Measurements from ENCODE around the gene KRT1. TPM values are rescaled to one million over a fixed set of nuclear protein-coding genes. Genes with fewer than 3 reads are reported as not detected.
"Not testable (repeated sequence)": the region's sequence is repeated elsewhere in the genome, so short reads cannot be mapped to it uniquely, and the experiment has no call there.

Gene KRT1
- total RNA-seq, 1 donor from 2014 or later: 2.9 TPM

- no peak for DNase-seq (ENCODE audit: low spot score)
Measured at GRCh38 chr12:52682381-52682660, 2.1 kb upstream of the KRT1 start.

- DNase-seq (ENCODE audit: low spot score): no peak
Measured at GRCh38 chr12:52681526-52682380, 1.5 kb upstream of the KRT1 start.

GRCh38 chr12:52679875-52680274, 332 bp downstream of the KRT1 start:
- no peak for DNase-seq (ENCODE audit: low spot score)

GRCh38 chr12:52677671-52678070, 2.5 kb downstream of the KRT1 start:
- no peak for DNase-seq (ENCODE audit: low spot score)

GRCh38 chr12:52677126-52677525, 3.1 kb downstream of the KRT1 start:
- no peak for DNase-seq (ENCODE audit: low spot score)

- DNase-seq (ENCODE audit: low spot score): no peak
Measured at GRCh38 chr12:52676163-52676562, 4.0 kb downstream of the KRT1 start.

- no peak for DNase-seq (ENCODE audit: low spot score)
Measured at GRCh38 chr12:52675301-52675701, 4.9 kb downstream of the KRT1 start.

GRCh38 chr12:52674433-52674775, 5.8 kb downstream of the KRT1 start:
- no peak for DNase-seq (ENCODE audit: low spot score)

GRCh38 chr12:52673713-52674432, 6.3 kb downstream of the KRT1 start:
- DNase-seq (ENCODE audit: low spot score): no peak

GRCh38 chr12:52673217-52673616, 7.0 kb downstream of the KRT1 start:
- DNase-seq (ENCODE audit: low spot score): no peak

GRCh38 chr12:52672321-52672933, 7.8 kb downstream of the KRT1 start:
- DNase-seq (ENCODE audit: low spot score): no peak

- DNase-seq (ENCODE audit: low spot score): no peak
Measured at GRCh38 chr12:52670961-52671360, 9.2 kb downstream of the KRT1 start.

- no peak for DNase-seq (ENCODE audit: low spot score)
Measured at GRCh38 chr12:52670506-52670905, 9.7 kb downstream of the KRT1 start.

- not testable (repeated sequence) for DNase-seq (ENCODE audit: low spot score)
Measured at GRCh38 chr12:52669941-52670340, 10.3 kb downstream of the KRT1 start.

GRCh38 chr12:52669426-52669825, 10.8 kb downstream of the KRT1 start:
- DNase-seq (ENCODE audit: low spot score): no peak

- no peak for DNase-seq (ENCODE audit: low spot score)
Measured at GRCh38 chr12:52667931-52668330, 12.3 kb downstream of the KRT1 start.

- DNase-seq (ENCODE audit: low spot score): no peak
Measured at GRCh38 chr12:52667509-52667908, 12.7 kb downstream of the KRT1 start.

- DNase-seq (ENCODE audit: low spot score): no peak
Measured at GRCh38 chr12:52666471-52666870, 13.7 kb downstream of the KRT1 start.

- DNase-seq (ENCODE audit: low spot score): no peak
Measured at GRCh38 chr12:52663420-52663819, 16.8 kb downstream of the KRT1 start.

GRCh38 chr12:52662918-52663229, 17.3 kb downstream of the KRT1 start:
- no peak for DNase-seq (ENCODE audit: low spot score)

GRCh38 chr12:52662093-52662917, 17.9 kb downstream of the KRT1 start:
- no peak for DNase-seq (ENCODE audit: low spot score)

- DNase-seq (ENCODE audit: low spot score): no peak
Measured at GRCh38 chr12:52661668-52662067, 18.5 kb downstream of the KRT1 start.

Data from mucosa of gallbladder (tissue), 1 donor.